ENCODE measurements around the gene TIMM29. TPM values are rescaled to one million over a fixed set of nuclear protein-coding genes. Genes with fewer than 3 reads are reported as not detected.

TIMM29 gene
- total RNA-seq, 1 donor from 2014 or later: 14.4 TPM

Other genes with a start within 250 kb of the TIMM29 start
- 45.9 TPM for gene QTRT1, start 227.4 kb upstream of the TIMM29 start, total RNA-seq
- 134 TPM for gene DNM2, start 210.7 kb upstream of the TIMM29 start, total RNA-seq
- gene TMED1, start 92.6 kb upstream of the TIMM29 start, total RNA-seq: 24.9 TPM
- 4.4 TPM for gene C19orf38, start 80.4 kb upstream of the TIMM29 start, total RNA-seq
- gene CARM1, start 57.3 kb upstream of the TIMM29 start, total RNA-seq: 37.2 TPM
- 28.4 TPM for gene YIPF2, start 172 bp upstream of the TIMM29 start, total RNA-seq
- 70.7 TPM for gene SMARCA4, start 32.2 kb downstream of the TIMM29 start, total RNA-seq
- 109 TPM for gene LDLR, start 160.7 kb downstream of the TIMM29 start, total RNA-seq
- gene SPC24, start 227.0 kb downstream of the TIMM29 start, total RNA-seq: 0.77 TPM

All from mesenteric fat pad (tissue), 1 donor.